ENCODE results near the gene SUN5.

- TF ChIP-seq CTCF (IDR thresholded peaks at IDR 0.05) (no peak), POLR2AphosphoS5 (IDR thresholded peaks at IDR 0.05) (no peak), POLR2A (IDR thresholded peaks at IDR 0.05) (no peak)
Observed at GRCh38 chr20:33016581-33017109, 12.4 kb upstream of the SUN5 start.

Measured in breast epithelium (tissue), 3 donors.